Activated CD4-positive, alpha-beta T cell treated with anti-CD3 and anti-CD28 coated beads, Interleukin-2, amount 10 ng/mL, durations not matched to agents 7 days and 5 days (primary cell): ENCODE measurements around the gene IKZF4. TPM values are rescaled to one million over a fixed set of nuclear protein-coding genes. Genes with fewer than 3 reads are reported as not detected.
"Not testable (repeated sequence)": the region's sequence is repeated elsewhere in the genome, so short reads cannot be mapped to it uniquely, and the experiment has no call there.

Source experiments
- CTCF ChIA-PET: fragments of 350-600 bp; sonication (Branson Sonifier 250); formaldehyde crosslinking; loops from one replicate; lab custom pipeline; 2021; ENCODE audit warnings: antibody characterized with exemption; lab: Charles Lee
- POLR2A ChIA-PET: fragments of 350-600 bp; sonication (Branson Sonifier 250); formaldehyde crosslinking; loops from one replicate; lab custom pipeline; 2021; ENCODE audit warnings: antibody characterized with exemption; lab: Charles Lee
- DNase-seq: peaks from one replicate; pipeline ENCODE4 v3.0.0-alpha.2; 2020
- H3K27ac Mint-ChIP-seq: one replicate; pipeline ENCODE4 v1.8.0; 2021; ENCODE audit warnings: mild to moderate bottlenecking, moderate library complexity, mixed read lengths
- H3K27me3 Mint-ChIP-seq: one replicate; pipeline ENCODE4 v1.8.0; 2021; ENCODE audit warnings: mixed read lengths
- H3K36me3 Mint-ChIP-seq: one replicate; pipeline ENCODE4 v1.8.0; 2021; ENCODE audit warnings: low read depth, mixed read lengths
- H3K4me1 Mint-ChIP-seq: one replicate; pipeline ENCODE4 v1.8.0; 2021; ENCODE audit warnings: mixed read lengths
- H3K4me3 Mint-ChIP-seq: one replicate; pipeline ENCODE4 v1.8.0; 2021; ENCODE audit warnings: mild to moderate bottlenecking, moderate library complexity, mixed read lengths
- H3K9me3 Mint-ChIP-seq: one replicate; pipeline ENCODE4 v1.8.0; 2021; ENCODE audit warnings: mixed read lengths
- total RNA-seq, 2 experiments: library from RNA; stranded (reverse); gene quantifications; one replicate each; pipeline ENCODE4 v1.2.3, GENCODE V29; 2021

Gene IKZF4
- total RNA-seq, 2 experiments from 2014 or later = 15.7 to 17.4 TPM

GRCh38 chr12:55983232-55983842 lies 37.5 kb upstream of the IKZF4 start:
- ChIA-PET POLR2A (interaction anchor here (0.6 to 2.4 kb wide), 2 partner anchors 8 to 9 kb away, joined by 3 to 8 read pairs; partner anchors contain the start of gene RAB5B), CTCF (interaction anchor here (0.7 to 9.0 kb wide), 4 partner anchors 9 to 245 kb away, joined by 4 to 53 read pairs (median 7); partner anchors contain the start of genes RAB5B, SMARCC2 and SUOX)
- no peak for DNase-seq
- no peaks in the 10 kb centered on the region for H3K9me3 Mint-ChIP-seq
- no peak overlapping the region for H3K4me3 Mint-ChIP-seq
- no peak overlapping the region for H3K27ac Mint-ChIP-seq
- peaks cover 37% of the 10 kb centered on the region for H3K36me3 Mint-ChIP-seq
- no peaks in the 10 kb centered on the region for H3K27me3 Mint-ChIP-seq
- peaks cover 9% of the 10 kb centered on the region for H3K4me1 Mint-ChIP-seq

- H3K4me3 Mint-ChIP-seq = no peak overlapping the region
- H3K36me3 Mint-ChIP-seq = peaks cover 40% of the 10 kb centered on the region
- no peak overlapping the region for H3K27ac Mint-ChIP-seq
- ChIA-PET POLR2A (interaction anchor here (2.4 kb wide), 1 partner anchor 11 kb away, joined by 8 read pairs; the partner anchor contains the start of gene RAB5B), CTCF (interaction anchor here (1.0 to 9.0 kb wide), 5 partner anchors 9 to 237 kb away, joined by 3 to 53 read pairs (median 7); partner anchors contain the start of genes RAB5B and SUOX)
- H3K27me3 Mint-ChIP-seq = no peaks in the 10 kb centered on the region
- H3K4me1 Mint-ChIP-seq = peaks cover 6% of the 10 kb centered on the region
- no peaks in the 10 kb centered on the region for H3K9me3 Mint-ChIP-seq
- DNase-seq = no peak
Measured at GRCh38 chr12:55984861-55985260, 36.0 kb upstream of the IKZF4 start.

- peaks cover 6% of the 10 kb centered on the region for H3K4me1 Mint-ChIP-seq
- ChIA-PET CTCF (interaction anchor here (0.7 to 9.0 kb wide), 7 partner anchors 8 to 238 kb away, joined by 3 to 53 read pairs (median 4); partner anchors contain the start of genes RAB5B and SUOX), POLR2A (interaction anchor here (0.6 to 2.4 kb wide), 2 partner anchors 11 to 375 kb away, joined by 3 to 8 read pairs; partner anchors contain the start of genes RAB5B and STAT2)
- no peaks in the 10 kb centered on the region for H3K27me3 Mint-ChIP-seq
- peaks cover 41% of the 10 kb centered on the region for H3K36me3 Mint-ChIP-seq
- DNase-seq = no peak
- no peak overlapping the region for H3K27ac Mint-ChIP-seq
- H3K9me3 Mint-ChIP-seq = no peaks in the 10 kb centered on the region
- no peak overlapping the region for H3K4me3 Mint-ChIP-seq
Measured at GRCh38 chr12:55985341-55985740, 35.5 kb upstream of the IKZF4 start.

GRCh38 chr12:55985976-55986375 lies 34.9 kb upstream of the IKZF4 start:
- ChIA-PET POLR2A (interaction anchor here (0.6 kb wide), 1 partner anchor 374 kb away, joined by 3 read pairs; the partner anchor contains the start of gene STAT2), CTCF (interaction anchor here (0.6 to 9.0 kb wide), 8 partner anchors 8 to 238 kb away, joined by 3 to 53 read pairs (median 4); partner anchors contain the start of genes RAB5B and SUOX)
- H3K36me3 Mint-ChIP-seq = peaks cover 43% of the 10 kb centered on the region
- H3K9me3 Mint-ChIP-seq, DNase-seq, H3K4me1 Mint-ChIP-seq, H3K4me3 Mint-ChIP-seq, H3K27ac Mint-ChIP-seq, H3K27me3 Mint-ChIP-seq: not testable (repeated sequence)

- CTCF ChIA-PET = interaction anchor here (0.6 to 1.2 kb wide), 3 partner anchors 9 to 142 kb away, joined by 3 to 4 read pairs (median 3); no protein-coding TSS in a partner anchor
- POLR2A ChIA-PET = interaction anchor here (0.7 kb wide), 1 partner anchor 32 kb away, joined by 3 read pairs; no protein-coding TSS in a partner anchor
- Mint-ChIP-seq H3K27me3 (no peaks in the 10 kb centered on the region), H3K4me3 (no peak overlapping the region), H3K4me1 (peaks cover 16% of the 10 kb centered on the region), H3K27ac (no peak overlapping the region), H3K9me3 (no peaks in the 10 kb centered on the region), H3K36me3 (peaks cover 54% of the 10 kb centered on the region)
- DNase-seq = no peak
Measured at GRCh38 chr12:55991110-55991509, 29.7 kb upstream of the IKZF4 start.

- DNase-seq = no peak
- Mint-ChIP-seq H3K4me3 (no peak overlapping the region), H3K27ac (no peak overlapping the region), H3K27me3 (no peaks in the 10 kb centered on the region), H3K4me1 (peaks cover 32% of the 10 kb centered on the region), H3K9me3 (no peaks in the 10 kb centered on the region), H3K36me3 (peaks cover 45% of the 10 kb centered on the region)
- ChIA-PET CTCF (interaction anchor here (1.2 kb wide), 1 partner anchor 8 kb away, joined by 7 read pairs; no protein-coding TSS in a partner anchor), POLR2A (interaction anchor here (0.7 kb wide), 1 partner anchor 72 kb away, joined by 6 read pairs; no protein-coding TSS in a partner anchor)
Measured at GRCh38 chr12:55993230-55993853, 27.5 kb upstream of the IKZF4 start.

- no peaks in the 10 kb centered on the region for H3K27me3 Mint-ChIP-seq
- no peak overlapping the region for H3K4me3 Mint-ChIP-seq
- CTCF ChIA-PET = interaction anchor here (0.6 to 6.5 kb wide), 25 partner anchors 10 to 262 kb away, joined by 3 to 53 read pairs (median 4); partner anchors contain the start of genes PA2G4 and RAB5B
- H3K4me1 Mint-ChIP-seq = peaks cover 38% of the 10 kb centered on the region
- H3K27ac Mint-ChIP-seq = no peak overlapping the region
- no peaks in the 10 kb centered on the region for H3K9me3 Mint-ChIP-seq
- H3K36me3 Mint-ChIP-seq = peaks cover 33% of the 10 kb centered on the region
- no peak for DNase-seq
- POLR2A ChIA-PET = no interaction called here
Measured at GRCh38 chr12:55995366-55995765, 25.5 kb upstream of the IKZF4 start.

- DNase-seq = peak; percentile 82
- Mint-ChIP-seq H3K27ac (peak overlapping the region; percentile 38), H3K27me3 (no peaks in the 10 kb centered on the region), H3K4me3 (peak overlapping the region; percentile 52), H3K4me1 (peaks cover 38% of the 10 kb centered on the region), H3K36me3 (peaks cover 24% of the 10 kb centered on the region), H3K9me3 (no peaks in the 10 kb centered on the region)
- ChIA-PET POLR2A (interaction anchor here (0.5 kb wide), 1 partner anchor 263 kb away, joined by 3 read pairs; no protein-coding TSS in a partner anchor), CTCF (interaction anchor here (0.7 to 6.5 kb wide), 30 partner anchors 9 to 267 kb away, joined by 3 to 53 read pairs (median 4); partner anchors contain the start of genes PA2G4 and RAB5B)
Measured at GRCh38 chr12:55996201-55996714, 24.6 kb upstream of the IKZF4 start.

GRCh38 chr12:55996715-55997534 lies 23.9 kb upstream of the IKZF4 start, which contains the start of gene SUOX:
Gene SUOX (plus strand): TSS chr12:55997276. CDS start chr12:56002222, 4,946 bp downstream.
- POLR2A ChIA-PET = interaction anchor here (0.5 kb wide), 2 partner anchors 160 to 264 kb away, joined by 3 to 5 read pairs; no protein-coding TSS in a partner anchor
- Mint-ChIP-seq H3K9me3 (no peaks in the 10 kb centered on the region), H3K4me3 (peak within 1 kb of the TSS; percentile 52), H3K4me1 (peaks cover 38% of the 10 kb centered on the region), H3K27me3 (no peaks in the 10 kb centered on the region), H3K36me3 (peaks cover 18% of the 10 kb centered on the region), H3K27ac (peak within 1 kb of the TSS; percentile 38)
- CTCF ChIA-PET = interaction anchor here (0.7 to 6.5 kb wide), 24 partner anchors 8 to 267 kb away, joined by 3 to 53 read pairs (median 4); partner anchors contain the start of genes PA2G4, RAB5B and SMARCC2
- DNase-seq = peak; percentile 25

- H3K36me3 Mint-ChIP-seq = peaks cover 14% of the 10 kb centered on the region
- DNase-seq = no peak
- ChIA-PET CTCF (interaction anchor here (0.7 to 6.5 kb wide), 12 partner anchors 9 to 268 kb away, joined by 3 to 53 read pairs (median 4); partner anchors contain the start of genes PA2G4, RAB5B and SMARCC2), POLR2A (interaction anchor here (0.5 kb wide), 1 partner anchor 159 kb away, joined by 5 read pairs; no protein-coding TSS in a partner anchor)
- H3K4me3 Mint-ChIP-seq = peak overlapping the region; percentile 52
- no peaks in the 10 kb centered on the region for H3K9me3 Mint-ChIP-seq
- H3K27ac Mint-ChIP-seq = peak overlapping the region; percentile 17
- peaks cover 38% of the 10 kb centered on the region for H3K4me1 Mint-ChIP-seq
- no peaks in the 10 kb centered on the region for H3K27me3 Mint-ChIP-seq
Measured at GRCh38 chr12:55997535-55997859, 23.3 kb upstream of the IKZF4 start.

- CTCF ChIA-PET = interaction anchor here (1.6 to 6.5 kb wide), 2 partner anchors 14 to 245 kb away, joined by 4 to 53 read pairs; no protein-coding TSS in a partner anchor
- POLR2A ChIA-PET, H3K27me3 Mint-ChIP-seq, H3K9me3 Mint-ChIP-seq, H3K4me3 Mint-ChIP-seq, DNase-seq, H3K36me3 Mint-ChIP-seq: not testable (repeated sequence)
- Mint-ChIP-seq H3K4me1 (peaks cover 28% of the 10 kb centered on the region), H3K27ac (peak overlapping the region; percentile 59)
Measured at GRCh38 chr12:55999522-55999921, 21.3 kb upstream of the IKZF4 start.
